HG03354 (cell line): ENCODE measurements around the gene RAB3GAP2.
A peak's percentile ranks its signal among the peaks of the same experiment; 100 is the strongest.
"Not testable (repeated sequence)": the region's sequence is repeated elsewhere in the genome, so short reads cannot be mapped to it uniquely, and the experiment has no call there.

Experiments
- ATAC-seq: cut with Tn5 transposase; IDR thresholded peaks from one replicate; pipeline ENCODE4 v1.9.1; 2021; ENCODE audit warnings: mild to moderate bottlenecking; ENCODE audit not compliant: unreplicated experiment, poor library complexity, severe bottlenecking

RAB3GAP2 gene

DNA sequence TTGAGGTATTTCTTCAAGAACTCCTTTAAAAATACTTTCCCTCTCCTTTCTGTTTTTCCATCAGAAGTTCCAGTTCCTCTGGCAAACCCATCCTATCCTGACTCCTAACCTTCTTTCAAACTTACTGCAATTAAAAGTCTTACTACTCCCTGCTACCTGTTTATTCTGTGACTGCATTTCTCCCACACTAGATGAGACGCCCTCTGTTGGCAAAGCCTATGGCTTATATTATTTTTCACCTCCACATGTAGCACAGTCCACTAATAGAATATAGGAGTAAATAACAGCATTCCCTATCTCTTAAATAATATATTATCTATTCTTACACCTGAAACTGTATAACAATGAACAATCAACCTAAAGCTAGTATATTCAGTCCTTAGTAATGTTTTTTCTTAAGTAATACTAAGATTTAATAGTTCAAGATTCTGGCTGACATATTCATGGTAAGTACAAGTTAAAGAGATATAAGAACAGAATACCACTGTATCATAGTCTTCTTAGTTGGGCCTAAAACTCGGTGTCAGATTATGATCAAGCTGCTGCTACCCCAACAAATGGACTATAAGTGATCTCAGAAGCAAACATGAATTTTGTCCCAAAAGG is 54.8 kb downstream of the RAB3GAP2 start:
- no peak for ATAC-seq

DNA sequence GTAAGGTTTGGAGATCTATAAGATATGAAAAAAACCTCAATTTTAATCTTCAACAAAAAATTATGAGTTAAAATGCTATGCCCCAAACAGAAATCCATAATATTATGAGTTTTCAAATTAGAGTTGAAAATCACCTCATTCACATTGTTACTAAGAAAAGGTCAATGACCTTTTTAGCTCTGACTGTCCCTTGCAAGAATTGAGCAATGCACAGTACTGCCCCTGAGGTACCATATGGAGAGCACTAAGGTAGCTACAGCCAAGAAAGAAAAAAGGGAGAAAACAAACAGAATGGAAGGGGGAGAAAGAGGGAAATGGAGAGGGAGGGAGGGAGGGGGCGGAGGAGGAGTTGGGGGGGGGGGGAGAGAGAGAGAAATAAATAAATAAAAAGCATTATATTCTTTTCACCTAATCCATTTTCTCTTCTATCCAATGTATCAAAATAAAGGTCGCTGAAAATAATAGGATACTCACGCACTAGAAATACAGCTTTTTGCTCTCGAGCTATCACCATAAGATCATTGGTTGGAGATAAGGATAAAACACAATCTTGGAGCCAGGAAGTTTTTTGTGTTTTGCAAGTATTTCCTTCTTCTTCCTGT is 58.8 kb downstream of the RAB3GAP2 start:
- no peak for ATAC-seq

DNA sequence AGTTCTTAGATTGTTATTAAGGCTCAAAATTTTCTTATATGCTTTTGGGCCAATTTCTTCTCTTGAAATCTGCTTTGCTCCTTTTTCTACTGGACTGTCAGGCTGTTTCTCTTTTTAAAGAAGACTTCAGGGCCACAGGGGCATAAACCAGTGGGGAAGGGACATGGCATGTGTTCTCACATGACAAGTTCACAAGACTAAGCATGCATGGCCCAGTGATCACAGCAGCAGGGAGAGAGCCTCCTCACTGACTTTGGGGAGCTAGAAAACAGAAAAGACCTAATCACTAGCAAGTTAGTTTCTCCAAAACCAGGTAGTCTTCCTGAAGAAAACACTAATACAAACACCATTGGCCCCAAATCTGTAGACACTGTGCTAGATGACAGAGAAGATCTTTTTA is 64.8 kb downstream of the RAB3GAP2 start:
- no peak for ATAC-seq

DNA sequence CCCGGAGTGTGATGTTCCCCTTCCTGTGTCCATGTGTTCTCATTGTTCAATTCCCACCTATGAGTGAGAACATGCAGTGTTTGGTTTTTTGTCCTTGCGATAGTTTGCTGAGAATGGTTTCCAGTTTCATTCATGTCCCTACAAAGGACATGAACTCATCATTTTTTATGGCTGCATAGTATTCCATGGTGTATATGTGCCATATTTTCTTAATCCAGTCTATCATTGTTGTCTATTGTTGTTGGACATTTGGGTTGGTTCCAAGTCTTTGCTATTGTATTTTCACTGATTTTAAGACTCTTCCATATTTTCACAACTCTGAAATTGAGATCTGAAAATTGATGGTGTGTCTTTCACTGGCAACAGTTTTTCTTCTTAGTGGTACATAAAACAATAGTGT is 67.5 kb downstream of the RAB3GAP2 start:
- not testable (repeated sequence) for ATAC-seq

DNA sequence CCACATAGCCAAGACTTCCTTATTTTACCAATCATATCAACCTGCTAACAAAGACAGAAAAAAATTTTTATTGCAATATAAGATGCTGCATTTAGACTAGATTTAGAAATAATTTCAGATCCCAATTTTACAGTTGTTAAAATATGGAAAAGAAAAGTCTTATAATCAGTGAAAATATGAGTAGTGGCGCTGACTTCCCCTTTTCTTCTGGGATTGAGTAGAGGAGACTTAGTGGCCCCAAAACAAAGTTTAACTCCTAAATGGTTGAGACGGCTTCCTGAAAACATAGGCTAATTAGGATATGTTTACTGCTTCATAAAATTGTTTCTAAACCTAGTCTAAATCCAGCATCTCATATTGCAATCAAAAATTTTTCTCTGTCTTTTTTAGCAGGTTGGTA is 68.4 kb downstream of the RAB3GAP2 start:
- ATAC-seq, result no peak

DNA sequence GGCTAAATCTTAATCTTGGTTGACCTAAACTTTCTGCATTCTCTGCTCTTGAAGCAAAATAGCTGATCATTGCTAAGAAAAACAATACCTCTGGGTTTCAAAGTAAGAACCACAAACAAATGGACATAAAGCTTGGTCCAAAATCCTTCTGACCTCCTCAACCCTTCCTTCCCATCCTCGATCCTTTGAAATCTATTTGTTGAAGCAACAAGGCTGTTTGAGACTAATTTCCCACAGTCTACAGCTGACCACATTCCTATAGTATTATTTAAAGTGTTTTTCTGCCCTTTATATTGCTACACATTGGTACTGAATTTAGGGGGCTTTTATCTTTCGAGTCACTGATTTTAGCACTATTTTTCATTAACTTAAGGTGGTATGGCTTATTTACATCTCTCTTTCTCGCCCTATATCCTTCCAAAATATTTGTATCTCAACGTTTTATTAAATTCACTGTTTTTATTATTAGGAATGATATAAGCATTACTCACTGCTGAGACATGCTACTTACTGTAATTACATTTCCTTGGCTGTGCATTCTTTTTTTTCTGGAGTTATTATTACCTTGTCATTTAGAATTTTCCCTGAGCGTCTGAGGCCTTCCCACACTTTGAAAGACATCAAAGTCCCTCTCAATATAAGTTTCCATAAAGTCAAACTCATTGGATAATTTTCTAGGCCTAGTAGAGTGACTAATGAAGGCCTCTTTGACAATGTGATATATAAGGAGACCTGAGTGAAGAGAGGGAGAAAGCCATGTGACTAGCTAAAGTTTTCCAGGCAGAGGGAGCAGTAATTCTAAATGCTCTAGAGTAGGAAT is 73.9 kb downstream of the RAB3GAP2 start:
- ATAC-seq, result no peak

DNA sequence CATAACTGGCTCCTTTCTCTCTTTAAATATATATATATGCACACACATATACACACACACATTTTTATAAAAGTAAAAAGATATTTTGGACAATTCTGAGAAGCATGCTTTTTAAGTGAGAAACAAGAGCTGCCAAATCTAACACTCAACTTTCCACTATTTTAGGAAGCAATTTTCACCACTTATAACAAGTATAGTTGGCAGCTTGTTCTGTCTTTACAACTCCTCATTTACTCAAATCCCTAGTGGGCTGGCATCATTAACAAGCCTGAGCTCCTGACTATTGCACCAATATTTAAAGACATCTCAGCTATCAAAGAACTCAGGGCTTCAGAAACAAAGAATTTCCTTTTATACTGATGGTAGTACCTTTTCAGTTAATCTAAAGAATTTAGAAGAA is 76.6 kb downstream of the RAB3GAP2 start:
- no peak for ATAC-seq

DNA sequence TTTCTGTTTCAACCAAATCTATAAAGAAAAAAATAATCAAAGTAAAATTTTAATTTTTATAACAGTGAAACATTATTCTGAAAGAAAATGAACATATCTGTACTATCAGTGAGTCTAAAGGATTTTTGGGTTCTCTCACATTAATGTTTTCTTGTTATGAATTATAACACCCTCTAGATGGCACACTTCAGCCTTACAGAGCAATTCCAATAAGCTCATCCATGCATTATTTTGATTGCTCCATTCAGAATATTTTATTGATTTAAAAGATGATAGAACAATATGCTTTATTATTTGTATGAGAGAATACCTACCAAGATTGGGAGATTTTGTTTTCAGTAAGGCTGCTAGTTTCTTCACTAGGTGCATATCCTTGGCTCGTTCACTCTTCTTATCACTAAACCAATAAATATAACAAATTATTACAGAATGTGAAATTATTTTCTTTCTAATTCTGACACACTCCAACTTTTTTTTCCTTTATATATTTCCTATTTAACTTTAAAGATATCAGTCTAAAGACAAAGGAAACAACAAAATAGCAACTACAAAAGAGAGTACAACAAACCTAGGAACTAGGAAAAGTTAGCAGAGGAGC is 82.4 kb downstream of the RAB3GAP2 start:
- ATAC-seq, result peak; percentile 68

DNA sequence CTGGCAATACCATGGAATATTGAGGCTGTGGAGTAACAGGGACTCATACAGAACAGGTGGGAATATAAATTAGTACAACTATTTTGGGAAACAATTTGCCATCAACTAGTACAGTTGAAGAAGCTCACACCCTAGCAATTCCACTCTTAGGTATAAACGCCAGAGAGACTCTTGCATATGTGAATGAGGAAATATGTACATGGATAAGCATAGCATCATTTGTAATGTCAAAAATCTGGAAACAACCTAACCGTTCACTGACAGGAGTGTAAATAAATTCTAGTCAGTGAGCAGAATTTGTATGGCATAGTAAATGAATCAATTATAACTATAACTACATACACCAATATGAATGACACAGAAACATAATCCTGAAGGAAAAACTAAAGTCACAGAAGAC is 83.7 kb downstream of the RAB3GAP2 start:
- no peak for ATAC-seq

DNA sequence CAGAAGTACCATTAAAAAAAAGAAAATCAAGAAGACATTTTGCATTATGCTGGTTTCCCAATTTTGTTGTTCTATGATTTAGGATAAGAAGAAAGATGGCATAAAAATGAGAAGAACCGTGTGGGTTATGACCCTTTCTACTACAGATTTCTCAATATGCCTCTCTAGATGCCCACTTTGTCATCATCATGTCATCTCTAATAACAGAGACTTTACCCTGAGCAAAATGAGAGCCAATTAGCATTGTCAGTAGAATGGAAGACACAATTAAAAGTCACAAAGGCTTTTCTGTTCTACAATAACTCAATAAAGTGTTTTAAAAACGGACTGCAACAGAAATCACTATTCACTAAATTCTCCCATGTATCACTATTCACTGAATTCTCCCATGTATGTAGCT is 85.5 kb downstream of the RAB3GAP2 start:
- ATAC-seq, result no peak

DNA sequence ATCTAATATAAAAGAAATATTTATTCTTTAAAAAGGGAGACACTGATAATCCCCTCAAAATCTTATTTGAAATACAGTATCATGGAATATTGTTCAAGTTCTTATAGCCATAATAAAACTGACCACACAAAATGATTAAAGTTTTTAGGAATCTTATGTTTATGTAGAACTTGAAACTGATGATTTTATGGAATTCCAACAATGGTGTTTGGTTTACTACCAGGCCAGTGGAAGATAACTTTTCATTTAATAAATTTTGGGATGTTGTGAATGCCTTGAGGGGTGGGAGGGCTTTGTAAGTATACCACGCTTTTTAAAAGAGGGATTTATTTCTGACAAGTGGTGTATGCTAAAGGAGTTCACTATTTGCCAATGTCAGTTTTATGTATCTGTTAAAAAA is 87.7 kb downstream of the RAB3GAP2 start:
- ATAC-seq, result no peak

DNA sequence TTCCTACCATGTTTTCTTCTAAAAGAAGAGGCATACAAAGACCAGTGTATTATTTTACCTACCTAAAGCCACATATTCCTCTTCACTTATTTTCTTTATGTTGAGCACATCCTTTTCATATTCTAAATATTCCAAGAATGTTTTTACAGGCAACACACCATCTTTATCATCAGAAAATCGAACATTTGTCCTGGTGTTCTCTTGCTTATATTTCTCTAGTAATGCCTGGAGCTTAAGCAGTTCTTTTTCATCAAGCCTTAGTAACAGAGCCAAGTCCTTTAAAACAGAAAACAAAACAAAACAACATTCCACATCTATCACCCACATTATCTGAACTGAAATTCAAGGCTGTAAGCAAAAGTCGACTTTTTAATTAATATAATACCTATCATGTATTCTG is 89.6 kb downstream of the RAB3GAP2 start:
- ATAC-seq, result no peak

DNA sequence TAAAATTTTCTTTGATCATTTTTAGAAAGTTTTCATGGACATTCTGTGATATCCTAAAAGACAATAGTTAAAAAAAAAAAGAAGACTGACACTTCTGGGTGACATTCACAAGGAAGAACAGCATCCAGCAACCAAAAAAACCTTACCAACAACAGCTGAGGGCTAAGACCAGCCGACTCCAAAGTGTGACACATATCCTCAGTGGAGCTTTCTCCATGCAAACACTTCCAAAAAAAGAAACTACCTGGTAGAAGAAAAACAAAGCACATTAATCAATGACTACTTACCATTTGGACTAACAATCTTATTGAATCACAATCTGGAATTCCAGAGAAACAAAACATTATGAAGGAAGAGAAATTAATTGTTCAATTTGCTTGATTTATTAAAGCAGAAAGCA is 90.1 kb downstream of the RAB3GAP2 start:
- no peak for ATAC-seq

DNA sequence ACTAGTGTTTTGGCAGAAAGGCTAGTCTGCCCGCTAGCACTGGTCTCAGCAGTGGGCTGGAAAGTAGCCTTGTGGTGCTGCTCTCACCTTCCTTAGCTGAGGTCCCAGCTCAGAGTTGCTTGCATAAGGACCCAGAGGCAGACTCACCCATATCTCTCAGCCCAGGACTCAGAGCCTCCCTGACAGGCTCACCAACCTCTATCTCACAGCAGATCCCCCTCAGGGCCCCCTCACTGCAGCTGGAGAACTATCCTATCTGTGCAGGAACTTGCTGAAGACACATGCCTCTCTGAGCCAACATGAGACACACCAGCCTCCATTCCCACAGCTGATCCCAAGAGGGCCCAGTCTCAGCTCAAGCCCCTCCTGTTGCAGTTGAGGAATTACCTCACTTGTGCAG is 95.7 kb downstream of the RAB3GAP2 start:
- no peak for ATAC-seq

DNA sequence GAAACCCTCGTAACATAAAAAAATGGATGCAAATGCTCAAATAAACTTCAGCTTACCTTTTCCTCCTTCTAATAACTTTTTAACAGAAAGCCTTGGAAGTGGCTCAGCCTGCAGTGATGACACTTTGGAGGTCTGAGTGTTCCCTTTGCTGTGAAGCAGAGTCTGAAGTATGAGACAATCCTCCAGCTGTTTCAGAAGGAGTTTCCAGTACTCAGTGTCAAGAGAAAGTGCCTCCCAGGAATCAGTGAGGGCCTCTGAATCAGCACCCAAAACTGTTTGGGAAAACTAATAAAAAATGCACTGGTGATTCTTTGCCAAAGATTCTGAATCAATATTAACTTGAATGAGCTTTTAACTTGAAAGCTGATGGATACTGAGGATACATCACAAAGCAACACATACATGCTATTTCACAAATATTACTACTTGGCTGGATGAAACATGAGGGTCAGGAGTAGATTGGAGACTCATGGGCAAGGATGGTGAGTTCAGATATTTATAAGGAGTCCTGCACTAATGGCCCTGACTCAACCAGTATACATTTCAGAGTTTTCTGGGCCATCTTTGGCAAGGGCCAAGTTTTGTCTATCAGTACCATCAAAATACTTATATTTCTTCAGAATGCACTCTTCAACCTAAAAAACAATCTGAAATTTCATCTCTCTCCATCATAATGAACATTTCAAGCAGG is 101.3 kb downstream of the RAB3GAP2 start:
- ATAC-seq, result no peak

DNA sequence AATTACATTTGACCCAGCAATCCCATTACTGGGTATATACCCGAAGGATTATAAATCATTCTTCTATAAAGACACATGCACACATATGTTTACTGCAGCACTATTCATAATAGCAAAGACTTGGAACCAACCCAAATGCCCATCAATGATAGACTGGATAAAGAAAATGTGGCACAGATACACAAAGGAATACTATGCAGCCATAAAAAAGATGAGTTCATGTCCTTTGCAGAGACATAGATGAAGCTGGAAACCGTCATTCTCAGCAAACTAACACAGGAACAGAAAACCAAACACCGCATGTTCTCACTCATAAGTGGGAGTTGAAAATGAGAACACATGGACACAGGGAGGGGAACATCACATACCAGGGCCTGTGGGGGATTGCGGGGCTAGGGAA is 102.4 kb downstream of the RAB3GAP2 start:
- not testable (repeated sequence) for ATAC-seq

DNA sequence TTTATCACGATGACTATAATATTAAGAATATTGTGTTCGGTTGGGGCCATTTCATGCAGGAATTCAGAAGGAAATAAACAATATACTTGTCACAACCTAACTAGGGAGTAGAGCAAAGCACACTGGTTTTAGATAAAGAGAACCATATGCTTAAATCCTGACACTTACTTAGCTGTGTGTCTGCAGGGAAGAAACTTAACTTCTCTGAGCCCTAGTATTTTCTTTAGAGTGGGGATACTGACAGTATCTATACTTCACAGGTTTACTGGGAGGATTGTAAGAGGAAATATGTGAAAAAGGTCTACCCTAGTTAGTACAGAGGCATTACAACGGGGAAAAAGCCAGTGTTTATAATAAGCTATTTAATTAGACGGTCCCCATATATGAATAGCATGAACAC is 105.4 kb downstream of the RAB3GAP2 start:
- no peak for ATAC-seq

DNA sequence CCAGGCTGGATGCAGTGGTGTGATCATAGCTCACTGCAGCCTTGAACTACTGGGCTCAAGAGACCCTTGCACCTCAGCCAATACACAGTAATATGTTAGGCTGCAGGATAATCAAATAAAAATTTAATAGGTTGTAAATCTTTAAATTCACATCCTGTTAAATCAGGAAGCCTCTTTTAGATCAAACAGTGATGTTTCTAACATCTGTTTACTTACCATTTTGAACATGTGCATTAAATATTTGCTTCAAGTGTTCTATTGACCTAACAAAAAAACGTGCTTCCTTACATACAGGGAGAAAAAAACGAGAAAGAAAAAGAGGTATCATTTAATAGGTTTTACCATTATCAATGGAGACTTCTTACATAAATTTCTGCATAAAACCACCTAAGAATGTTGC is 107.7 kb downstream of the RAB3GAP2 start:
- ATAC-seq, result no peak

DNA sequence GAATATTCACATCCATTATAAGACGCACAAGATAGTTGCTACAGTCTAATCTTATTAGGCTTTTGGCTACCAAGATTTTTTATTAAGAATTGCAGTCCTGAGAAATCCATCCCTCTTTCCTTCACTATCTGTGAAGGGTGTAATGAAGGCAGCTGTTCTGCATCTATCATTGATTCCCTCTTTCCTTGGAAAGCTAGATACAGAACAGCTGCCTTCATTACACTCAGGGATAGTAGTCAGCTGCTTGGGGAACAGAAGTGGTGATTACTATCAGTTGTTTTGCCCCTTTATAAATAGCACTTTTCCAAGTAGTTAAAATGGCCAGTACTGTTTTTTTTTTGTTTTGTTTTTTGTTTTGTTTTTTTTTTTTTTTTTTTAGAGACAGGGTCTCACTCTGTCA is 108.1 kb downstream of the RAB3GAP2 start:
- ATAC-seq, result no peak

DNA sequence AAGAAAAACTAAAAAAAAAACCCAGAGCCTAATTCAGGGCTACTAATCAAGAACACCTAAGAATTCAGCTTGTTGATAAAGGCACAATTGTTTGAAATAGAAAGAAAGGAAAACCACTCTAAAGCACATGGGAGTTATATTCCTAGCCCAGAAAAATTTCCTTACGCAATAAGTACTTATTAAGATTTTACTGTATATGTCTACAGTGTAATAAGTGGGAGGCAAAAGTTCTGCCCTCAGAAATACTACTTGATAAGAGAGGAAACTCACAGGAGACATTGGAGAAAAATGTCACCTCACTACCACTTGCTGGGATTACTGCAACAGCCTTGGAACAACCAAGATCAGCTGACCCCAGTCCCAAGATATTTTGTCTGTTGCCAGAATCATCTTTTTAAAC is 112.2 kb downstream of the RAB3GAP2 start:
- ATAC-seq, result no peak
